Stimulated activated effector memory CD8-positive, alpha-beta T cell treated with anti-CD3 and anti-CD28 coated beads, Interleukin-12 subunit alpha, Interleukin-12 subunit beta, amount 100 ng/mL, for 72 hours (primary cell): ENCODE measurements around the gene KRT23.

ENCODE experiments used
- ATAC-seq: fragments of 150-1000 bp; cut with Tn5 transposase; 2 replicates; pipeline ENCODE4 v1.10.0; 2021
- DNase-seq, 2 donors: peaks; one replicate each; pipeline ENCODE4 v3.0.0; 2021 to 2022; ENCODE audit warnings: low spot score in 2 of 2
- H3K27ac Mint-ChIP-seq: one replicate; pipeline ENCODE4 v1.8.0; 2022; ENCODE audit warnings: mild to moderate bottlenecking, mixed read lengths
- H3K36me3 Mint-ChIP-seq: one replicate; pipeline ENCODE4 v1.8.0; 2022; ENCODE audit warnings: mild to moderate bottlenecking, mixed read lengths
- H3K4me1 Mint-ChIP-seq: one replicate; pipeline ENCODE4 v1.8.0; 2022; ENCODE audit warnings: mixed read lengths
- H3K4me3 Mint-ChIP-seq: one replicate; pipeline ENCODE4 v1.8.0; 2022; ENCODE audit warnings: mild to moderate bottlenecking, mixed read lengths
- H3K9me3 Mint-ChIP-seq: one replicate; pipeline ENCODE4 v1.8.0; 2022; ENCODE audit warnings: mixed read lengths

Gene KRT23

GRCh38 chr17:40909351-40909750 lies 28.1 kb downstream of the KRT23 start:
- Mint-ChIP-seq H3K9me3 (no peaks in the 10 kb centered on the region), H3K27ac (no peak overlapping the region), H3K4me1 (no peaks in the 10 kb centered on the region), H3K36me3 (no peaks in the 10 kb centered on the region), H3K4me3 (no peak overlapping the region)
- ATAC-seq (peak; percentile 89), DNase-seq (peak; percentile 6 to 62)

GRCh38 chr17:40906613-40907012 lies 30.8 kb downstream of the KRT23 start:
- Mint-ChIP-seq H3K4me1 (no peaks in the 10 kb centered on the region), H3K4me3 (no peak overlapping the region), H3K27ac (no peak overlapping the region), H3K36me3 (no peaks in the 10 kb centered on the region), H3K9me3 (no peaks in the 10 kb centered on the region)
- ATAC-seq (no peak), DNase-seq (no peak)

- no peaks in the 10 kb centered on the region for H3K4me1 Mint-ChIP-seq
- DNase-seq (no peak), ATAC-seq (no peak)
- H3K4me3 Mint-ChIP-seq: no peak overlapping the region
- no peaks in the 10 kb centered on the region for H3K9me3 Mint-ChIP-seq
- no peaks in the 10 kb centered on the region for H3K36me3 Mint-ChIP-seq
- H3K27ac Mint-ChIP-seq: no peak overlapping the region
Measured at GRCh38 chr17:40905370-40905769, 32.1 kb downstream of the KRT23 start.

- H3K4me1 Mint-ChIP-seq: no peaks in the 10 kb centered on the region
- DNase-seq (no peak), ATAC-seq (peak; percentile 36)
- H3K36me3 Mint-ChIP-seq: no peaks in the 10 kb centered on the region
- no peaks in the 10 kb centered on the region for H3K9me3 Mint-ChIP-seq
- no peak overlapping the region for H3K27ac Mint-ChIP-seq
- H3K4me3 Mint-ChIP-seq: no peak overlapping the region
Measured at GRCh38 chr17:40903129-40903847, 34.2 kb downstream of the KRT23 start.

GRCh38 chr17:40902498-40902897 lies 34.9 kb downstream of the KRT23 start:
- H3K27ac Mint-ChIP-seq: no peak overlapping the region
- H3K9me3 Mint-ChIP-seq: no peaks in the 10 kb centered on the region
- no peak for ATAC-seq
- no peak for DNase-seq
- no peaks in the 10 kb centered on the region for H3K4me1 Mint-ChIP-seq
- no peaks in the 10 kb centered on the region for H3K36me3 Mint-ChIP-seq
- H3K4me3 Mint-ChIP-seq: no peak overlapping the region

GRCh38 chr17:40901981-40902474 lies 35.4 kb downstream of the KRT23 start:
- DNase-seq (no peak), ATAC-seq (no peak)
- Mint-ChIP-seq H3K4me1 (no peaks in the 10 kb centered on the region), H3K36me3 (no peaks in the 10 kb centered on the region), H3K4me3 (no peak overlapping the region), H3K9me3 (no peaks in the 10 kb centered on the region), H3K27ac (no peak overlapping the region)

GRCh38 chr17:40900809-40901356 lies 36.6 kb downstream of the KRT23 start:
- Mint-ChIP-seq H3K4me3 (no peak overlapping the region), H3K4me1 (no peaks in the 10 kb centered on the region), H3K36me3 (no peaks in the 10 kb centered on the region), H3K27ac (no peak overlapping the region), H3K9me3 (no peaks in the 10 kb centered on the region)
- ATAC-seq (no peak), DNase-seq (no peak)

- no peaks in the 10 kb centered on the region for H3K36me3 Mint-ChIP-seq
- ATAC-seq (no peak), DNase-seq (no peak)
- H3K4me3 Mint-ChIP-seq: no peak overlapping the region
- H3K9me3 Mint-ChIP-seq: no peaks in the 10 kb centered on the region
- H3K4me1 Mint-ChIP-seq: no peaks in the 10 kb centered on the region
- H3K27ac Mint-ChIP-seq: no peak overlapping the region
Measured at GRCh38 chr17:40896916-40897455, 40.5 kb downstream of the KRT23 start.

- Mint-ChIP-seq H3K4me3 (no peak overlapping the region), H3K36me3 (no peaks in the 10 kb centered on the region), H3K9me3 (no peaks in the 10 kb centered on the region), H3K4me1 (no peaks in the 10 kb centered on the region), H3K27ac (no peak overlapping the region)
- ATAC-seq: no peak
- DNase-seq: no peak
Measured at GRCh38 chr17:40895106-40895730, 42.2 kb downstream of the KRT23 start.

- Mint-ChIP-seq H3K36me3 (no peaks in the 10 kb centered on the region), H3K27ac (no peak overlapping the region), H3K4me1 (no peaks in the 10 kb centered on the region), H3K9me3 (no peaks in the 10 kb centered on the region), H3K4me3 (no peak overlapping the region)
- DNase-seq (no peak), ATAC-seq (no peak)
Measured at GRCh38 chr17:40888196-40888720, 49.2 kb downstream of the KRT23 start.

- Mint-ChIP-seq H3K4me3 (no peak overlapping the region), H3K27ac (no peak overlapping the region), H3K4me1 (no peaks in the 10 kb centered on the region), H3K36me3 (no peaks in the 10 kb centered on the region), H3K9me3 (no peaks in the 10 kb centered on the region)
- ATAC-seq (no peak), DNase-seq (no peak)
Measured at GRCh38 chr17:40886090-40886489, 51.4 kb downstream of the KRT23 start.

- ATAC-seq (no peak), DNase-seq (no peak)
- no peaks in the 10 kb centered on the region for H3K36me3 Mint-ChIP-seq
- H3K27ac Mint-ChIP-seq: no peak within 1 kb of the TSS
- no peak within 1 kb of the TSS for H3K4me3 Mint-ChIP-seq
- no peaks in the 10 kb centered on the region for H3K4me1 Mint-ChIP-seq
- no peaks in the 10 kb centered on the region for H3K9me3 Mint-ChIP-seq
Measured at GRCh38 chr17:40884708-40885512, 52.5 kb downstream of the KRT23 start, which contains the start of gene KRT20. Gene KRT20, minus strand, starts transcription at chr17:40885242. Its CDS starts 57 bp downstream, at chr17:40885185.

GRCh38 chr17:40883626-40884334 lies 53.7 kb downstream of the KRT23 start:
- no peaks in the 10 kb centered on the region for H3K36me3 Mint-ChIP-seq
- ATAC-seq (no peak), DNase-seq (no peak)
- no peak overlapping the region for H3K27ac Mint-ChIP-seq
- H3K4me1 Mint-ChIP-seq: no peaks in the 10 kb centered on the region
- no peak overlapping the region for H3K4me3 Mint-ChIP-seq
- no peaks in the 10 kb centered on the region for H3K9me3 Mint-ChIP-seq

- no peak for ATAC-seq
- H3K4me3 Mint-ChIP-seq: no peak overlapping the region
- H3K4me1 Mint-ChIP-seq: no peaks in the 10 kb centered on the region
Measured at GRCh38 chr17:40883031-40883430, 54.4 kb downstream of the KRT23 start.

More at GRCh38 chr17:40883031-40883430, 54.4 kb downstream of the KRT23 start:
- no peak for DNase-seq
- no peaks in the 10 kb centered on the region for H3K9me3 Mint-ChIP-seq
- no peaks in the 10 kb centered on the region for H3K36me3 Mint-ChIP-seq
- no peak overlapping the region for H3K27ac Mint-ChIP-seq
